WERI-Rb-1 (cell line): ENCODE data around the gene DRD2.

Source experiments
- DNase-seq: peaks from one replicate; pipeline ENCODE4 v3.0.0-alpha.2; 2020
- H3K27ac ChIP-seq: fragments of 250-450 bp; sonication (Bioruptor Pico); 2 replicates; pipeline ENCODE4 v1.5.1; 2020; ENCODE audit warnings: mild to moderate bottlenecking, moderate library complexity
- H3K27me3 ChIP-seq: fragments of 250-450 bp; sonication (Bioruptor Pico); 2 replicates; pipeline ENCODE4 v1.5.1; 2021; ENCODE audit warnings: mild to moderate bottlenecking, low read depth, moderate library complexity; ENCODE audit not compliant: insufficient read depth, severe bottlenecking
- H3K36me3 ChIP-seq: fragments of 250-450 bp; sonication (Bioruptor Pico); 2 replicates; pipeline ENCODE4 v1.5.1; 2020; ENCODE audit warnings: mild to moderate bottlenecking, moderate library complexity
- H3K4me3 ChIP-seq: 2 replicates; pipeline ENCODE4 v1.5.1; 2011; ENCODE audit warnings: low read depth, mild to moderate bottlenecking, control low read depth, low read length
- H3K9me3 ChIP-seq: fragments of 250-450 bp; sonication (Bioruptor Pico); 2 replicates; pipeline ENCODE4 v1.5.1; 2021; ENCODE audit warnings: mild to moderate bottlenecking, moderate library complexity; ENCODE audit not compliant: severe bottlenecking
- TF ChIP-seq, protein P1 (sequence below): IDR thresholded peaks from 2 replicates; pipeline ENCODE4 v1.5.1; 2011; ENCODE audit warnings: low read depth, mild to moderate bottlenecking, control low read depth, inconsistent platforms, low read length

The DRD2 gene

DNA sequence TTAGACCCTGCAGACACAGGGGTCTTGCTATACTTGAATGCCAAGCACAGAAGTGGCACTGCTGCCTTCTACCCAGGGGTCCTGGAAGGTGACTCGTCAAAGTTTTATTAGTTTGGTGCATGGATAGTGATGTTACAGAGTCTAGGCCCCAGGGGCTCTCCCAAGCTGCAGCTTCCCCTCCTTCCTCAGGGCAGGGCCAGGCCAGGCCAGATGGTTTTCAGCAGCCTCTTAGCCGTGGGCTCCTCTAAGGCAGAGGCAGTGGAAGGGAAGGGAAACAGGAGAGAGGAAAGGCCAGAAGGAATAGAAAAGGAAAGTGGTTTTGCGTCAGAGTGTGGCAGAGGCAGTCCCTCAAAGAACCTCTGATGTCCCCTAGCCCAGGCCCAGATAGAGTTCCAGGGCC lies 65.7 kb downstream of the DRD2 start:
- H3K27me3 ChIP-seq, result no peaks in the 10 kb centered on the region
- H3K9me3 ChIP-seq, result no peaks in the 10 kb centered on the region
- TF ChIP-seq, protein P1, sequence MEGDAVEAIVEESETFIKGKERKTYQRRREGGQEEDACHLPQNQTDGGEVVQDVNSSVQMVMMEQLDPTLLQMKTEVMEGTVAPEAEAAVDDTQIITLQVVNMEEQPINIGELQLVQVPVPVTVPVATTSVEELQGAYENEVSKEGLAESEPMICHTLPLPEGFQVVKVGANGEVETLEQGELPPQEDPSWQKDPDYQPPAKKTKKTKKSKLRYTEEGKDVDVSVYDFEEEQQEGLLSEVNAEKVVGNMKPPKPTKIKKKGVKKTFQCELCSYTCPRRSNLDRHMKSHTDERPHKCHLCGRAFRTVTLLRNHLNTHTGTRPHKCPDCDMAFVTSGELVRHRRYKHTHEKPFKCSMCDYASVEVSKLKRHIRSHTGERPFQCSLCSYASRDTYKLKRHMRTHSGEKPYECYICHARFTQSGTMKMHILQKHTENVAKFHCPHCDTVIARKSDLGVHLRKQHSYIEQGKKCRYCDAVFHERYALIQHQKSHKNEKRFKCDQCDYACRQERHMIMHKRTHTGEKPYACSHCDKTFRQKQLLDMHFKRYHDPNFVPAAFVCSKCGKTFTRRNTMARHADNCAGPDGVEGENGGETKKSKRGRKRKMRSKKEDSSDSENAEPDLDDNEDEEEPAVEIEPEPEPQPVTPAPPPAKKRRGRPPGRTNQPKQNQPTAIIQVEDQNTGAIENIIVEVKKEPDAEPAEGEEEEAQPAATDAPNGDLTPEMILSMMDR, result no peak
- H3K36me3 ChIP-seq, result no peaks in the 10 kb centered on the region
- no peak overlapping the region for H3K4me3 ChIP-seq
- H3K27ac ChIP-seq, result no peak overlapping the region
- DNase-seq, result no peak

DNA sequence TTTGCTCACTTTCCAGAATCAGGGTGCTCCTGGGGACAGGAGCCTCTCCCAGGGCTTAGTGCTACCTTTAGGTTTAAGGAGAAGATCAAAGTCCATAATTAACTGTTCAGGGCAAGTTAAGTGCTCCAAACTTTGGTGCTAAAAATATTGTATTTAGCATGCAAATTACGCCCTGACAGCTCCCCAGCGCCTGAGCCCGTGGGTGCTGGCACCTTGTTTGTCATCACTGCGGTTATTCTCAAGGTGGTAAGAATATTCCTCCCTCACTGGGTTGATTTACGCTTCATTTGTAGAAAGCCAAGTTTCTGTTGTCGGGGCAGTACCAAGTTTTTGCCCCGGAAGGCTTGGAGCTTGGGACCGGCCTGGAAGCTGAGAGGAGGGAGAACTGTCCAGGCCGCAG lies 66.3 kb downstream of the DRD2 start:
- DNase-seq, result no peak
- H3K4me3 ChIP-seq, result no peak overlapping the region
- H3K27me3 ChIP-seq, result no peaks in the 10 kb centered on the region
- H3K9me3 ChIP-seq, result no peaks in the 10 kb centered on the region
- no peaks in the 10 kb centered on the region for H3K36me3 ChIP-seq
- TF ChIP-seq, protein P1, result no peak
- no peak overlapping the region for H3K27ac ChIP-seq

DNA sequence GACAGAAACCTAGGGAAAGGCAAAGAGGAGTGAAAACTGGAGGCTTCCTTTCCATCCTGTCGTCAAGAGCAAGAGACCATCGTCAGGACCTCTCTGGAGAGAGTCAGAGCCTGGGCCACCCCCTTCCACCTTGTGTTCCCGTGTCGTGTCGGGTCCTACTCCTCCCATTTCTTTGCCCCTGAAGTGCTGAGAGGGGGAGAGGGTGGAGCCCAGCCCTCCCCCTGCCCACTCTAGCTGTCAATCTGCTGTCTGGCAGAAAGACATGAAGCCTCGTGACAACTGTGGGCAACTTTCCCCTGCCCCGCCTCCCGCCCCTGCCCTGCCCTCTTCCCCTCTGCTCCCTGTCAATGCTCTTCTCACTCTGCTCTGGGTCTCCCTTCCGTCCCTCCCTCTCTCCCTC lies 67.0 kb downstream of the DRD2 start:
- no peaks in the 10 kb centered on the region for H3K9me3 ChIP-seq
- no peak for DNase-seq
- H3K27ac ChIP-seq, result no peak overlapping the region
- TF ChIP-seq, protein P1, result no peak
- H3K4me3 ChIP-seq, result no peak overlapping the region
- no peaks in the 10 kb centered on the region for H3K27me3 ChIP-seq
- H3K36me3 ChIP-seq, result no peaks in the 10 kb centered on the region

DNA sequence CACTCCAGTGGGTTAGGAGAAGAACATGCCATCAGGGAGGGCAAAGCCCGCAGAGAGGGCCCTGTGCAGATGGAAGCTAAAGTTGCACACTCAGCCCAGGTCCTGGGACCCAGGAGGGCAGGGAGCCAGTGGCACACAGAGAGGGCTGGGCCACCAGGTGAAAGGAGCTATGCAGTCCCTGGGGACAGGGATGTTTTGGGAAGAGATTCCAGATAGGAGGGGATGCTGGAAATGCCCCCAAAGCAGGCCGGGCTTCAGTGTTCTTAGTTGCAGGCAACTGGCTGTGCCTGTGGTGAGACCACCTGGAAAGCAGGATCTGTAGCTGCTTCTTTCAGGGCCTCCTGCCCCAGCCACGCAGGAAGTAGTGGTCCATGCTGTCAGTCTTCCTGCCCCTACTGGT lies 68.0 kb downstream of the DRD2 start:
- H3K4me3 ChIP-seq, result no peak overlapping the region
- DNase-seq, result no peak
- H3K27ac ChIP-seq, result no peak overlapping the region
- no peaks in the 10 kb centered on the region for H3K27me3 ChIP-seq
- no peaks in the 10 kb centered on the region for H3K36me3 ChIP-seq
- no peaks in the 10 kb centered on the region for H3K9me3 ChIP-seq
- TF ChIP-seq, protein P1, result no peak

DNA sequence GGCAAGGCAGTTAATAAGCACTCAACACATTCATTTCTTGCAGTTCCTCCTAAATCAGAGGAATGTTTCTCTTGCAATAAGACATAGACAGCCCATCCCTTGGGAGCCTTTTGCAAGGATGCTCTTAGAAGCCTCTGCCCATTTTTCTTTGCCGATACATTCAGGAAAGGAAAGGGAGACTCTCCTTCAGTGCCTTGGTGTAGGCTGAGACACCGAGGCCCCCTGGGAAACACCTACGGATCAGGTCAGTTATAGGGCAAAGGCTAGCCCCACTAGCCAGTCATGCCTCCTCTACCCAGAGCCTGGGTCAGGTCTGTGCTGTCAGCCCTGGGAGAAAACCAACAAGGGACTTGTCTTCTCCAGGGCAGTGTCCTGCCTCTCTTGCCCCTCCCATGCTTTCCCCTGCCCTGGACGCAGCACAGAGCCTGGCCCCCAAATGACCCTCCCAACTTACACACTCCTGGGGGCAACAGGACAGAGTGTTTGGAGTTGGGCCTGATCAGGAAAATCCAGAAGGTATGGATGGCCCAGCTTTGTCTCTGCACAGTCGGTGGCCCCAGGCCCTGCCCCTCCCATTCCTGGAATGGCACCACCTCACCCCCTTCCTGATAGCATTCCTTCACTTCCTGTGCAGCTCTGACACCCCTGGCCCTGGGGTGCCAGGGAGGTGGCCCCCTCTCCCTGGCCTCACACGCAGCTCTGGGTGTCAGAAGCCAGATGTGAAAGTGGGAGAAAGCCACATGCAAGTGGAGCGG lies 69.3 kb downstream of the DRD2 start:
- H3K4me3 ChIP-seq, result no peak overlapping the region
- DNase-seq, result no peak
- H3K9me3 ChIP-seq, result no peaks in the 10 kb centered on the region
- no peak overlapping the region for H3K27ac ChIP-seq
- H3K36me3 ChIP-seq, result no peaks in the 10 kb centered on the region
- no peaks in the 10 kb centered on the region for H3K27me3 ChIP-seq
- TF ChIP-seq, protein P1, result no peak
